Measurements from ENCODE around the gene UGDH.
"Not testable (repeated sequence)": the region's sequence is repeated elsewhere in the genome, so short reads cannot be mapped to it uniquely, and the experiment has no call there.

UGDH gene

DNA sequence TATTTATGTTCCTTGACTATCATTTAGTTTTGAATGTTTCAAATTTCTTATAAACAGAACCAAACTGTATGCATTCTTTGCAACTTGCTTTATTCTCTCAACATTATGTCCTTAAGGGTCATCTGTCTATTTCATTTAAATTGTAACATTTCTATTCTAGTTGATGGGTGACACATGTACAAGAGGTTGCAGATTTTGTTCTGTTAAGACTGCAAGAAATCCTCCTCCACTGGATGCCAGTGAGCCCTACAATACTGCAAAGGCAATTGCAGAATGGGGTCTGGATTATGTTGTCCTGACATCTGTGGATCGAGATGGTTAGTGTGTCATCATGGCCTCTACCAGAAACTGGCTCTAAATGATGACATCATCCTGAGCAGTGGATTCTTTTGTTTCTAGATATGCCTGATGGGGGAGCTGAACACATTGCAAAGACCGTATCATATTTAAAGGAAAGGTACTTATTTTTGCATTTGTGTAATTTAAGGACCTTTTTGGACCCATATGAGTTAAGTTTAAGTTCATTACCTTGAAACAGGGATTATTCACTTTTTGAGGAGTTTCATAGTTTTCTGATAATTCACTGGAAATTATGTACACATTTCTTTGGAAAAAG is 62.2 kb downstream of the UGDH start:
- no peak overlapping the region for H3K27ac ChIP-seq

DNA sequence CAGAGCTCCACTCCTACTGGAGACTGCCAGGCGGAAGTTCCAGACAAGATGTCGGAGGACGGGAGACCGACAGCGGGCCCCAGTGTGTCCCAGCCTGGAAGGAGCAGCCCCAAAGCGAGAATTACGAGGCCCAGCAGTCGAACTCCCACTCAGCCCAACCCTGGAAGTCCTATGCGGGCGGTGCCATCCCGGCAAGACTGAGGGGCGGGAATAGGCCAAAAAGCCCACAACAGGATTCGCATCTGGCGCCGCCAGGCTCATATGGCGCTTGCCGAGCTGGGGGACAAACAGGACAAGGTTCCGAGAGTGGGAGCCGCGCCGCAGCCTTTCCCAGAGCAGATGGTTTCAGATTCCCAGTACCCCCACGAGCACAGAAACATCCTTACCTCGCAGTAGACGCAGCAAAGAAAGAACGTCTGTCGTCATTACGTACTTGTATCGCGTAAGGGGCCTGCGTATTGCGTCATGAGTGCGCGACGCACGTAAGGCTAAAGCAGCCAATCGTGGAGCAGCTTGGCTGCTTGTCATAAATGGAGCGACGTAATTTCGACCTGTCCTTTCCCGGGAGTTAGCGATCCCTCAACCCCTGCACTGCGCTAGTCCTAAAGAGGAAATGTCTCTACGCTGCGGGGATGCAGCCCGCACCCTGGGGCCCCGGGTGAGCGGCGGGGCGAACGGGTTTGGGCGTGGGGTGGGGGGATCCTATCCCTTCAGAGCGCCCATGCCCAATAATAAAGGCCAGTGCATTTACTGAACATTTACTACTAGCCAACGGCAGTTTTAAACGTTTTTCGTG is 68.5 kb downstream of the UGDH start, which contains the start of the genes LIAS and RPL9:
LIAS (plus strand) TSS at position 552 of the 796 bp plus-strand sequence; CDS start at position 614, 62 bp downstream.
RPL9 (minus strand) TSS at position 418 of the 796 bp plus-strand sequence. CDS start 483 bp downstream, outside the sequence.
- H3K27ac ChIP-seq: peak within 1 kb of the TSS; percentile 91 to 99
- TF ChIP-seq, protein P1, sequence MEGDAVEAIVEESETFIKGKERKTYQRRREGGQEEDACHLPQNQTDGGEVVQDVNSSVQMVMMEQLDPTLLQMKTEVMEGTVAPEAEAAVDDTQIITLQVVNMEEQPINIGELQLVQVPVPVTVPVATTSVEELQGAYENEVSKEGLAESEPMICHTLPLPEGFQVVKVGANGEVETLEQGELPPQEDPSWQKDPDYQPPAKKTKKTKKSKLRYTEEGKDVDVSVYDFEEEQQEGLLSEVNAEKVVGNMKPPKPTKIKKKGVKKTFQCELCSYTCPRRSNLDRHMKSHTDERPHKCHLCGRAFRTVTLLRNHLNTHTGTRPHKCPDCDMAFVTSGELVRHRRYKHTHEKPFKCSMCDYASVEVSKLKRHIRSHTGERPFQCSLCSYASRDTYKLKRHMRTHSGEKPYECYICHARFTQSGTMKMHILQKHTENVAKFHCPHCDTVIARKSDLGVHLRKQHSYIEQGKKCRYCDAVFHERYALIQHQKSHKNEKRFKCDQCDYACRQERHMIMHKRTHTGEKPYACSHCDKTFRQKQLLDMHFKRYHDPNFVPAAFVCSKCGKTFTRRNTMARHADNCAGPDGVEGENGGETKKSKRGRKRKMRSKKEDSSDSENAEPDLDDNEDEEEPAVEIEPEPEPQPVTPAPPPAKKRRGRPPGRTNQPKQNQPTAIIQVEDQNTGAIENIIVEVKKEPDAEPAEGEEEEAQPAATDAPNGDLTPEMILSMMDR (IDR thresholded peaks at IDR 0.05): no peak
- DNase-seq (ENCODE audit: low spot score): peak; percentile 96
- peak within 1 kb of the TSS; percentile 89 for H3K4me3 ChIP-seq

More for the DNA sequence above, 62.2 kb downstream of the UGDH start:
- no peak overlapping the region for H3K4me3 ChIP-seq
- DNase-seq (ENCODE audit: low spot score): no peak
- TF ChIP-seq, protein P1 (IDR thresholded peaks at IDR 0.05): no peak

- peak overlapping the region; percentile 91 to 99 for H3K27ac ChIP-seq
- not testable (repeated sequence) for DNase-seq (ENCODE audit: low spot score)
- peak overlapping the region; percentile 89 for H3K4me3 ChIP-seq
Observed at GRCh38 chr4:39458161-39458504, 69.1 kb downstream of the UGDH start.

DNA sequence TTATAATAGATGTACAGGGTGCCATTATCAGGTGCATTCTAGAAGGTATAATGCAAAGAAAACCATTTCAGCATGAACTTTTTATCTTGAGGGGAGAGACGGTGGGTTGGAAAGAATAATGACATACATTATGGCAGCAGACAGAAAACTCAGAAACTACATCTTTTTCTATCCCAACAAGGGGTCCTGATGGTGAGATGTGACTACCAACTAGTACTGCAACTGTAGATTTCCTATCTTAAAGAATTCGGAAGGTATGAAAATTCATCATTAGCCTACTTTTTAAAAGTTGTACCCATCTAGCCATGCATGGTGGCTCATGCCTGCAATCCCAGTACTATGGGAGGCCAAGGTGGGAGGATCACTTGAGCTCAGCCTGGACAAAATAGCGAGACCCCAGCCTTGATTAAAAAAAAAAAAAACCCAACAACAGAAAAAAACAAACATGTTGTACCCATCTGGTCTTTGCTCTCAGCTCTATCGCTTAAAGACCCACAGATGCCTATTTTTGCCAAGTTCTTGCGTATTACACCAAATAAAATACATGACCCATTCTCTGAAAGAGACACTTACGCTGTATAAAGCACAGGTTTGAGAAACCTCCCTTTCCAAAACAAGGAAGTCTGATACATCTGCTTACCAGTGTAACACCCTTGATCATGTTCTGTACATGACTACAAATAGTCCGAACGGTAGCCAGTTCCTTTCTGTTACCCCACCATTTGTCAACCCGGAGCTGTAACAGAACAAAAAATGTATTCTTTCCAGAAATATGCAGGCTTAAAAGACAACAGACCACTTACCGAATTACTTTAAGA is 70.1 kb downstream of the UGDH start:
- H3K4me3 ChIP-seq: peak overlapping the region; percentile 89
- DNase-seq (ENCODE audit: low spot score): no peak
- TF ChIP-seq, protein P1 (IDR thresholded peaks at IDR 0.05): no peak
- H3K27ac ChIP-seq: peak overlapping the region; percentile 91 to 99

DNA sequence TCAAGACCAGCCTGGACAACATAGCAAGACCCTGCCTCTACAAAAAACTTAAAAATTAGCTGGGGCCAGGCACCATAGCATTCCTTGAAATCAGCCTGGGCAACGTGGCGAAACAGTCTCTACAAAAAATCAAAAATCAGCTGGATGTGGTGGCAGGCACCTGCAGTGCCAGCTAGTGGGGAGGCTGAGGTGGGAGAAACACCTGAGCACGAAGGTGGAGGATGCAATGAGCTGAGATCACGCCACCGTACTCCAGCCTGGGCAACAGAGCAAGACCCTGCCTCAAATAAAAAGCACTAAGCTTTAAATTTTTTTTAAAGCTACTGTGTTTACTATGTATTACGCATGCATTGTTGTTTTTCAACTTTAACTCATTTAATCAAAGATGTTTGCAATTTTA is 71.8 kb downstream of the UGDH start:
- DNase-seq (ENCODE audit: low spot score): no peak

GRCh38 chr4:39453738-39454137 is 73.5 kb downstream of the UGDH start:
- no peak overlapping the region for H3K27ac ChIP-seq
- H3K4me3 ChIP-seq: no peak overlapping the region
- TF ChIP-seq, protein P1 (IDR thresholded peaks at IDR 0.05): no peak
- DNase-seq (ENCODE audit: low spot score): no peak

More for the DNA sequence above, 71.8 kb downstream of the UGDH start:
- H3K27ac ChIP-seq: no peak overlapping the region
- no peak overlapping the region for H3K4me3 ChIP-seq
- TF ChIP-seq, protein P1 (IDR thresholded peaks at IDR 0.05): no peak

Data from coronary artery (tissue), 2 donors.